Retinal pigment epithelial cell (primary cell): ENCODE data around the gene TMX3.

Experiments
- DNase-seq: peaks from one replicate; pipeline ENCODE4 v3.0.0-alpha.2; 2010; ENCODE audit warnings: low read depth
- H3K4me3 ChIP-seq: 2 replicates; pipeline ENCODE4 v1.5.1; 2011; ENCODE audit warnings: mild to moderate bottlenecking, low read length, control low read depth, moderate library complexity
- TF ChIP-seq, protein P1 (sequence below): conservative IDR thresholded peaks from 2 replicates; pipeline ENCODE4 v1.5.1; 2011; ENCODE audit warnings: low read depth, low read length, control low read depth, inconsistent platforms

TMX3 gene, protein sequence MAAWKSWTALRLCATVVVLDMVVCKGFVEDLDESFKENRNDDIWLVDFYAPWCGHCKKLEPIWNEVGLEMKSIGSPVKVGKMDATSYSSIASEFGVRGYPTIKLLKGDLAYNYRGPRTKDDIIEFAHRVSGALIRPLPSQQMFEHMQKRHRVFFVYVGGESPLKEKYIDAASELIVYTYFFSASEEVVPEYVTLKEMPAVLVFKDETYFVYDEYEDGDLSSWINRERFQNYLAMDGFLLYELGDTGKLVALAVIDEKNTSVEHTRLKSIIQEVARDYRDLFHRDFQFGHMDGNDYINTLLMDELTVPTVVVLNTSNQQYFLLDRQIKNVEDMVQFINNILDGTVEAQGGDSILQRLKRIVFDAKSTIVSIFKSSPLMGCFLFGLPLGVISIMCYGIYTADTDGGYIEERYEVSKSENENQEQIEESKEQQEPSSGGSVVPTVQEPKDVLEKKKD

DNA sequence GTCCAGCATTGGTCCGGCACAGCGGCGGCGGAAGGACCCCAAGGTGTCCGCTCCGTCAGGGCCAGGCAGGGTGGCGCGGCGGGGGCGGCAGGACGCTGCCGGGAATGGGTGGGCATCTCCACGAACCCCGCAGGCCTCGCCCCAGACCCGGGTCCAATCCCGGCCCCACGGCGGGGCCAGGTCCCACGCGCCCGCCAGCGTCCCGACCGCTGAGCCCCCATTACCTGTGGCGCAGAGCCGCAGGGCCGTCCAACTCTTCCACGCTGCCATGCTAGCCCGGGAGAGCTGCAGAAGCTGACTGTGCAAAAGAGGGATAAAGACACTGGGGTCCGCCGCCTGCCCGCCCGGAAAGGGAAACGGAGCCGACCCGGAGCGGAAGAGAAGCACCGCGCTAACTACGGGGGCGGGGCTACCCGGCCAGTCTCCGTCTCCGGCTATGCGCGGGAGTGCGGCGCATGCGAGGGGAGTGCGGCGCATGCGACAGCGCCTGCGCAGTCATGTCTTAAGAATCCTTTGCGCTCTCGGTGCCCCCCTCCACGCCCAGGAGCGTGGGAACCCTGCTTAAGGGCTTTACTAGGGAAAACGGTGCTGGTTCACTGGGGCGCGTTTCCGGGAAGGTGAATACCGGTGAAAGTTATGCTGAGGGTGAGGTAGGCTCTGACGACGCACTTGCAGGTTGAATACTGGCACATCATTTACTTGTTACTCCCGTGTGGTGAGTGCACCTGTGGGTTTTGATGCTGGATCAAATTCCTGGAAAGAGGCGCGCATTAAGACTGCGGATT lies at the start of gene TMX3:
TMX3 (minus strand) TSS at position 397 of the 785 bp plus-strand sequence; CDS start at position 270, 127 bp downstream.
- DNase-seq, result peak; percentile 81
- TF ChIP-seq, protein P1, sequence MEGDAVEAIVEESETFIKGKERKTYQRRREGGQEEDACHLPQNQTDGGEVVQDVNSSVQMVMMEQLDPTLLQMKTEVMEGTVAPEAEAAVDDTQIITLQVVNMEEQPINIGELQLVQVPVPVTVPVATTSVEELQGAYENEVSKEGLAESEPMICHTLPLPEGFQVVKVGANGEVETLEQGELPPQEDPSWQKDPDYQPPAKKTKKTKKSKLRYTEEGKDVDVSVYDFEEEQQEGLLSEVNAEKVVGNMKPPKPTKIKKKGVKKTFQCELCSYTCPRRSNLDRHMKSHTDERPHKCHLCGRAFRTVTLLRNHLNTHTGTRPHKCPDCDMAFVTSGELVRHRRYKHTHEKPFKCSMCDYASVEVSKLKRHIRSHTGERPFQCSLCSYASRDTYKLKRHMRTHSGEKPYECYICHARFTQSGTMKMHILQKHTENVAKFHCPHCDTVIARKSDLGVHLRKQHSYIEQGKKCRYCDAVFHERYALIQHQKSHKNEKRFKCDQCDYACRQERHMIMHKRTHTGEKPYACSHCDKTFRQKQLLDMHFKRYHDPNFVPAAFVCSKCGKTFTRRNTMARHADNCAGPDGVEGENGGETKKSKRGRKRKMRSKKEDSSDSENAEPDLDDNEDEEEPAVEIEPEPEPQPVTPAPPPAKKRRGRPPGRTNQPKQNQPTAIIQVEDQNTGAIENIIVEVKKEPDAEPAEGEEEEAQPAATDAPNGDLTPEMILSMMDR, result no peak
- H3K4me3 ChIP-seq, result peak within 1 kb of the TSS; percentile 88

DNA sequence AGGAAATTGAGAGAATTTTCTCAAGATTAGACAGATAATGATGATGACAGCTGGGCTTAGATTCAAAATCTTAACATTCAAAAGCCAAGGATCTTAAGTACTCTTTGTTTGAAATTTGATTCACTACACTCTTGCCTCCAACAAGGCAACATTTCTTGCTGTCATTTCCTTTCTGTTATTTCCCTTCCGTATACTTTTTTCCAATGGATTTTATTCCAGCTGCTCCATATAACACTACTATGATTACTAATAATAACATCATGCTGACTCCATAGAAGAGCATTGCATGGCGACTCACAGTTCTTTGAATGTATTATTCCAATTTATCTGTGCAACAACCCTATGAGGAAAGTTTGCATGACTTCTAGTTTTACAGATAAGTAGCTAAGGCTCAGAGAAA lies 49.1 kb upstream of the TMX3 start:
- TF ChIP-seq, protein P1, result no peak
- no peak overlapping the region for H3K4me3 ChIP-seq
- no peak for DNase-seq

DNA sequence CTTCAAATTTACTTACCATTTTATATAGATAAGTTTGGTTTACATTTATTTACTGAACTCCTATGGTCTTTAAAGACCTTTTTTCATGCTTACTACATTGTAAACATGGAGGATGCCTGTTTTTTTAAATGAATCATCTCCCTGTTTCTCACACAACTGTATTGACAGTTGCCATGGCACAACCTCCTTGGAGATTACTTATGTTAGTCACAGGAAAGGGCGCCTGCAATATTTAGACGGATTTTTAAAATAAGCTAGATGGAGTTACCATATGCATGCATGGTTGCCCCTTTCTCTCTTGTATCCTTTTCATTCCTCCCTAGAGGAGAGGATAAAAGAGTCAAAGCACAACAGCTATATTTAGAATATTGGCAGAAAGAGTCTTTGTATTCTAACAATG lies 48.2 kb upstream of the TMX3 start:
- DNase-seq, result peak; percentile 85
- H3K4me3 ChIP-seq, result no peak overlapping the region
- TF ChIP-seq, protein P1, result no peak

DNA sequence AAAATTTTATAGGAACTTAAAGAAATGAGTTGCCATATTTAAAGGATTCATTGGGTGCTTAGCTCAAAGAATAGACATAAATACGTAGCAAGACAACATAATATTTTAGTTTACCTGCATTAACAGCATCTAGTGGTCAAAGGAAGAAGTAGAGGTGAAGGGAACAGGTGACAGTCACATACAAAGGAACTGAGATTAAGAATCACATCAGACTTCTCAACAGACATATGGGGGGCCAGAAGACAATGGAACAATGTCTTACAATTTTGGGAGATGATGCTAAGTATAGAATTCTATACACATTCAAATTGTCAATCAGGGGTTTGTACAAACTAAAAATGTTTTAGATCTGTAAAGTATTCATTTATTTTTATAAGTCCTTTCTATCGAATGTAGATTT lies 44.4 kb upstream of the TMX3 start:
- no peak overlapping the region for H3K4me3 ChIP-seq
- TF ChIP-seq, protein P1, result no peak
- DNase-seq, result no peak

DNA sequence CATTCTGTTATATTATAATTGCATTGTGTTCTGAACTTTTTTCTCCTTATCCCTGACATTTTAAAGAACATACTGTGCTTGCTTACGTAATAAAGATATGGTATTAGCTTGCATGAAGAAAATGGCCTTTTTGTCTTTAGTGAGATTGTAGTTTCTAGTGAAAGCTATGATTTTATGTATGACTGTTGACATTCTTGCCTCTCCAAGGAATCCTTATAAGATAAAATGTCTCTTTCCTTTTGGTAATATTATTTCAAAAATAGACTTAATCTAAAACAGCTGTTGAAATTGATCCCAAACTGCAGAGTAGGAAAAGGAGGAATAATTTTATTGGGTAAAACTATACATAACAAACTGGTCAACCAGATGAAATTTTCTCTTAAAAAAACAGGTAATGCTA lies 42.2 kb upstream of the TMX3 start:
- no peak overlapping the region for H3K4me3 ChIP-seq
- DNase-seq, result no peak
- TF ChIP-seq, protein P1, result no peak

DNA sequence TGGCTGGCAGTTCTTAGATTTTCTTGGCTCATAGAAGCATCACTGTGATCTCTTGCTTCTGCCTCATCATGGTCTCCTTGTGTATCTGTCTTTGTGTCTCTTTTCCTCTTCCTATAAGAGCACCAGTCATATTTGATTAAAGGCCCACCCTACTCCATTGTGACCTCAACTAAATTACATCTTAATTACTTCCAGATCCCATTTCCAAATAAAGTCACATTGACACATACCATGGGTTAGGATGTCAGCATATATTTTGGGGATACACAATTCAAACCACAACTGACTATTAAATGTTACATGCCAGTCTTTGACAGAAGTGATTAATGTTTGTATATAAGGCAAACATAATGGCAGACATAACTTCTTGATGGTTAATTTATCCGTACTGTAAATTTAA lies 27.3 kb upstream of the TMX3 start:
- TF ChIP-seq, protein P1, result no peak
- H3K4me3 ChIP-seq, result no peak overlapping the region
- no peak for DNase-seq
